ENCODE data around the gene COL4A1.
A peak's percentile ranks its signal among the peaks of the same experiment; 100 is the strongest.

Gene COL4A1

GRCh38 chr13:110306960-110307766 lies at the start of gene COL4A1, which contains the start of gene COL4A2:
TSS of gene COL4A1 (minus strand) at chr13:110307157. CDS start at chr13:110307027, 130 bp downstream.
TSS of gene COL4A2 (plus strand) at chr13:110307284. CDS start at chr13:110307904, 620 bp downstream.
- no peak for DNase-seq

- no peak for DNase-seq
Measured at GRCh38 chr13:110356362-110356761, 49.4 kb upstream of the COL4A1 start.

GRCh38 chr13:110354715-110355473 lies 47.9 kb upstream of the COL4A1 start:
- no peak for DNase-seq

GRCh38 chr13:110354123-110354627 lies 47.2 kb upstream of the COL4A1 start:
- no peak for DNase-seq

GRCh38 chr13:110353339-110353977 lies 46.5 kb upstream of the COL4A1 start:
- no peak for DNase-seq

- DNase-seq, result peak in 1 of 2 donors; percentile 20
Measured at GRCh38 chr13:110352735-110353134, 45.8 kb upstream of the COL4A1 start.

GRCh38 chr13:110351636-110352420 lies 44.9 kb upstream of the COL4A1 start:
- no peak for DNase-seq

- no peak for DNase-seq
Measured at GRCh38 chr13:110350509-110350908, 43.6 kb upstream of the COL4A1 start.

- DNase-seq, result no peak
Measured at GRCh38 chr13:110350049-110350448, 43.1 kb upstream of the COL4A1 start.

- DNase-seq, result no peak
Measured at GRCh38 chr13:110349239-110349638, 42.3 kb upstream of the COL4A1 start.

GRCh38 chr13:110348309-110349105 lies 41.5 kb upstream of the COL4A1 start:
- DNase-seq, result no peak

- DNase-seq, result no peak
Measured at GRCh38 chr13:110347535-110348308, 40.8 kb upstream of the COL4A1 start.

- DNase-seq, result no peak
Measured at GRCh38 chr13:110347088-110347487, 40.1 kb upstream of the COL4A1 start.

- DNase-seq, result no peak
Measured at GRCh38 chr13:110346661-110347067, 39.7 kb upstream of the COL4A1 start.

GRCh38 chr13:110345701-110346100 lies 38.7 kb upstream of the COL4A1 start:
- DNase-seq, result no peak

GRCh38 chr13:110345266-110345665 lies 38.3 kb upstream of the COL4A1 start:
- no peak for DNase-seq

- DNase-seq, result no peak
Measured at GRCh38 chr13:110344320-110344719, 37.4 kb upstream of the COL4A1 start.

GRCh38 chr13:110343241-110343865 lies 36.4 kb upstream of the COL4A1 start:
- no peak for DNase-seq

GRCh38 chr13:110342474-110342873 lies 35.5 kb upstream of the COL4A1 start:
- no peak for DNase-seq
